ENCODE data around the gene ATMIN. TPM values are rescaled to one million over a fixed set of nuclear protein-coding genes. Genes with fewer than 3 reads are reported as not detected.

ATMIN gene
- total and polyA plus RNA-seq, 9 donors = 15.6 to 39.5 (median 33.8) TPM

DNA sequence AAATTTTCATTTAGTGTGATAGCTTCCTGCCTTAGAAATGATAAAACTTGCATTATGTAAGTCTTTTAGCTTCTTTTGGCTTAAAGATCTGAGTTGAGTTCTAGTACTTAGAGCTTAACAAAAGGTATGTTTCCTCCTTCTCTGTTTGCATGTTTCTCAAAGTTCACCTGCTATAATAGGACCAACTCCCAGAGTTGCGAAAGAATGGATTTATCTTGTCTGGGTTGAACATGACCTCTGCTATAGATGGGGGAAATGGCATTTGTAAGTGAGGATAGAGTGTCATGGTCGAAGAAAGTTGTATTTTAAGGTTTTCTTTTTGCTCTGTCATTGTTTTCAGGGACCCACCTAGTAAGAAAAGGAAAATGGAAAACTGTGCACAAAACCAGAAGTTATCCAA, 7.2 kb downstream of the ATMIN start:
- Histone ChIP-seq H3K4me1 (ENCODE audit: insufficient read depth) (peaks cover 1% of the 10 kb centered on the region), H3K27ac (no peak overlapping the region), H3K4me3 (no peak overlapping the region), H3K9me3 (no peaks in the 10 kb centered on the region), H3K27me3 (no peaks in the 10 kb centered on the region), H3K36me3 (no peaks in the 10 kb centered on the region)
- intact Hi-C loops (cut with DNase I) = no loop called here
- DNase-seq = no peak
- 95 to 98% (median 97%) methylated on average over 2 of the region's 2 CpGs for WGBS, 3 donors
- no peak for TF ChIP-seq EP300 (IDR thresholded peaks at IDR 0.05)
- TF ChIP-seq, protein P1, sequence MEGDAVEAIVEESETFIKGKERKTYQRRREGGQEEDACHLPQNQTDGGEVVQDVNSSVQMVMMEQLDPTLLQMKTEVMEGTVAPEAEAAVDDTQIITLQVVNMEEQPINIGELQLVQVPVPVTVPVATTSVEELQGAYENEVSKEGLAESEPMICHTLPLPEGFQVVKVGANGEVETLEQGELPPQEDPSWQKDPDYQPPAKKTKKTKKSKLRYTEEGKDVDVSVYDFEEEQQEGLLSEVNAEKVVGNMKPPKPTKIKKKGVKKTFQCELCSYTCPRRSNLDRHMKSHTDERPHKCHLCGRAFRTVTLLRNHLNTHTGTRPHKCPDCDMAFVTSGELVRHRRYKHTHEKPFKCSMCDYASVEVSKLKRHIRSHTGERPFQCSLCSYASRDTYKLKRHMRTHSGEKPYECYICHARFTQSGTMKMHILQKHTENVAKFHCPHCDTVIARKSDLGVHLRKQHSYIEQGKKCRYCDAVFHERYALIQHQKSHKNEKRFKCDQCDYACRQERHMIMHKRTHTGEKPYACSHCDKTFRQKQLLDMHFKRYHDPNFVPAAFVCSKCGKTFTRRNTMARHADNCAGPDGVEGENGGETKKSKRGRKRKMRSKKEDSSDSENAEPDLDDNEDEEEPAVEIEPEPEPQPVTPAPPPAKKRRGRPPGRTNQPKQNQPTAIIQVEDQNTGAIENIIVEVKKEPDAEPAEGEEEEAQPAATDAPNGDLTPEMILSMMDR (IDR thresholded peaks at IDR 0.05) = no peak
- TF ChIP-seq POLR2A (IDR thresholded peaks at IDR 0.05) = no peak

DNA sequence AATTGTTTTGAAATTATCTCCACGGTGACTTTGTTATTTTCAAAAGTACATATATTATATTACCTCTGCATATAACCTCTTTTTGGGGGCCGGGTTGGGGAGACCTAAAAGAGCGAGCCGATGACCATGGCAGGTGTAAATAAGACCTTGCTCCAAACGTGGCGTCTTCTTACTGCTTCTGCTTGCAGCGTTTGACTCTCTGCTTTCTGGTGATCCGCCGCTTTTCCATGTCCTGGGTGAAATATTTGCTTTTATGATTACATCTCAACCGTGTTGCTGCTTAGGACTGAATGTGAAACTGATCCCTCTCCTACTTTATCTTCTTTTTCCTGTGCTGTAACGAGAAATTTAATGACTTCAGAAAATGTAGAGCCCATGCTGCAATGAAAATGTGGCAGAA, 18.1 kb downstream of the ATMIN start:
- Histone ChIP-seq H3K27ac (no peak overlapping the region), H3K4me3 (no peak overlapping the region), H3K9me3 (no peaks in the 10 kb centered on the region), H3K27me3 (no peaks in the 10 kb centered on the region), H3K4me1 (ENCODE audit: insufficient read depth) (no peaks in the 10 kb centered on the region), H3K36me3 (no peaks in the 10 kb centered on the region)
- no peak for TF ChIP-seq POLR2A (IDR thresholded peaks at IDR 0.05)
- no peak for TF ChIP-seq EP300 (IDR thresholded peaks at IDR 0.05)
- TF ChIP-seq, protein P1 (IDR thresholded peaks at IDR 0.05) = no peak
- 75 to 81% (median 81%) methylated on average over 11 of the region's 11 CpGs for WGBS, 3 donors
- intact Hi-C loops (cut with DNase I) = no loop called here
- no peak for DNase-seq

DNA sequence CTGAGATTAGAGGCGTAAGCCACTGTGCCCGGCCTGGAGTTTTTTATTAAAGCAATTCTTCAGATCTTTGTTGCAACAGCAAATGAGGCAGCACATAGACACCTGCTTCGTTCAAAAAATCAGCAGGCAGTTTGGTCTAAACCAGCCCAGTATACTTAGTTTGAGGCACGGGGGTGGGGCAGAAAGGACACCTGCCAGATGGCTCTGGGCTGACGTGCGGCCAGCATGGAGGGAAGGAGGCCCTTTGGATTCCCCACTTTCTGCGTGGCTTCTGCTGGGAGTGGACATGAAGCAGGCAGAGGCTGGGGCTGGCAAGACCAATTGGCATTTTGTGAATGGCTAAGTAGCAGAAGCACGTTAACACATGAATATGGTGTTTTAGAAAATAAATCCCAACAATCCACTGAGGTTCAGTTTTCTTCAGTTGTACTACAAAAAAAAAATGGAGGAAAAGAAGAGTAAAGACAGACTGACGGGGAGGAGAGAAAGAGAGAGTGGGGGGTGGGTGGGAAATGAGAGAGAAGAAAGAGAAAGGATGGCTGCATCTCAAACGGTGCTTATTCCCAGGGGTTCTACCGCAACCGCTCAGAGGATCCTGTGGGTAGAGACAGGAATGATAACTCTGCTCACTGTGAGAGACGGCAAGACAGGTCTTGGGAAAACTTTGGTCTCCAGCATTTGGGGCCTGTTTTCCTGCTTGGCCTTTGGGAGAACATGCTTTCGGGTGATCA, 25.1 kb downstream of the ATMIN start:
- Histone ChIP-seq H3K27ac (no peak overlapping the region), H3K4me1 (ENCODE audit: insufficient read depth) (no peaks in the 10 kb centered on the region), H3K36me3 (no peaks in the 10 kb centered on the region), H3K9me3 (no peaks in the 10 kb centered on the region), H3K4me3 (no peak overlapping the region), H3K27me3 (no peaks in the 10 kb centered on the region)
- TF ChIP-seq EP300 (IDR thresholded peaks at IDR 0.05) = no peak
- TF ChIP-seq POLR2A (IDR thresholded peaks at IDR 0.05) = no peak
- TF ChIP-seq, protein P1 (IDR thresholded peaks at IDR 0.05) = no peak
- DNase-seq = no peak
- WGBS, 3 donors = 86 to 88% (median 88%) methylated on average over 14 of the region's 14 CpGs
- intact Hi-C loops (cut with DNase I) = no loop called here

DNA sequence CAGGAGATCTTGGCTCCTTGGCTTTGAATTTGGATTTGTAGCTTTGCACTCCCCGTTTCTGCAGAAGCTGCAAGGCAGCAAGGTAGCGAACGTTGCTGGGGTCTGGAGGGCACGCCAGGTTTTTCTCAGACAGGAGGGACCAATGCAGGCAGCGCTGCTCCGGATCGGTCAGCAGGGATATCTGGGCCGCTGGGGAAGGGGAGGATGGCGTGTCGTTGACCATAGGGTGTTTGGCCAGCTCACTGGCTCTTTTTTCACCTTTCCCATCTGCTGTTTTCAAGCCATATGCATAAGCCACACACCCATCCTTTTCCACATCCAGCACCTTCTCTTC, 25.6 kb downstream of the ATMIN start:
- Histone ChIP-seq H3K4me3 (no peak overlapping the region), H3K9me3 (no peaks in the 10 kb centered on the region), H3K27ac (no peak overlapping the region), H3K4me1 (ENCODE audit: insufficient read depth) (no peaks in the 10 kb centered on the region), H3K27me3 (no peaks in the 10 kb centered on the region), H3K36me3 (no peaks in the 10 kb centered on the region)
- no peak for DNase-seq
- 70 to 82% (median 76%) methylated on average over 10 of the region's 10 CpGs for WGBS, 3 donors
- intact Hi-C loops (cut with DNase I) = no loop called here
- TF ChIP-seq, protein P1 (IDR thresholded peaks at IDR 0.05) = no peak
- TF ChIP-seq POLR2A (IDR thresholded peaks at IDR 0.05) (no peak), EP300 (IDR thresholded peaks at IDR 0.05) (no peak)
